ENCODE measurements around the gene MINDY2. TPM values are rescaled to one million over a fixed set of nuclear protein-coding genes. Genes with fewer than 3 reads are reported as not detected.

MINDY2 gene
- total RNA-seq, 4 donors from 2014 or later: 27.1 to 31.3 (median 28.2) TPM

DNA sequence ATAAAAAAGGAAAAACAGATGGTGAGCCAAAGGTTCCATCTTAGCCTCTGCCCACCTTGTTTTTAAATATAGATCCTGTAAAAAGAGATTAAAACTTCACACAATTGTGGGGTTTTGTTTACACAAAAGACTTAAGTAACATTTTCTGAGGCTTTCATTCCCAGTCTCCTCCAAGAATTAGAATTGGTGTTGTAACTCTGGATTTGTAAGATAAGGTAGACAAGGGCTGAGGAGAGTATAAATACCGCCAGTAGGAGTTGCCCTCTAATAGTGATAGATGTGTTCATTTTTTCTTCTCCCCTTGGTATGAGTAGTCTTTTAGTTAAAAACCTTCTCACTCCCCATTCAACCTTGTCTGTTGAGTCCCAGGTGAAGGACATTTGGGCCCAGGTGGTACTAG lies 8.5 kb downstream of the MINDY2 start:
- 96 to 100% methylated on average over 1 of the region's 1 CpG for WGBS, 2 donors
- Histone ChIP-seq H3K9me3 (no peaks in the 10 kb centered on the region), H3K36me3 (no peaks in the 10 kb centered on the region), H3K27ac (no peak overlapping the region), H3K4me3 (replicated peaks in 1 of 3) (no peak overlapping the region), H3K27me3 (no peaks in the 10 kb centered on the region), H3K4me1 (peaks cover 0 to 11% of the 10 kb centered on the region in 2 donors)
- TF ChIP-seq POLR2A (IDR thresholded peaks at IDR 0.05) (no peak), CTCF (IDR thresholded peaks at IDR 0.05) (no peak)
- no peak for DNase-seq
- intact Hi-C loops (cut with DNase I): loop anchor here (10.0 kb wide), 1 partner anchor 155 kb away; the partner anchor contains the start of gene SLTM

DNA sequence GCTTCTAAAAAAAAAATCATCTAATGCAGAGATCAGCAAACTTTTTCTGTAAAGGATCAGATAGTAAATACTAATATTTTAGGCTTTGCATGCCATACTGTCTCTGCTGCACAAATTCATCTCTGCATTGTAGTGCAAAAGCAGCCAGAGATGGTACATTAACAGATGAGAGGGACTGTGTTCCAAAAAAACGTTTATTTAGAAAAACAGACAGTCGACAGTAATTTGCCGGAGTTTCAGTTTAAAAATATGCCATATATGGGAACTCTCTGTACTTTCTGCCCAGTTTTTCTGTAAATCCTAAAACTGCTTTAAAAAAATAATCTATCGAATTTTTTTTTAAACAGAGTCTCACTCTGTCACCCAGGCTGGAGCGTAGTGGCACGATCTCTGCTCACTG lies 14.3 kb downstream of the MINDY2 start:
- Histone ChIP-seq H3K27me3 (no peaks in the 10 kb centered on the region), H3K4me3 (replicated peaks in 1 of 3) (no peak overlapping the region), H3K36me3 (peaks cover 0 to 4% of the 10 kb centered on the region in 2 donors), H3K27ac (no peak overlapping the region), H3K9me3 (no peaks in the 10 kb centered on the region), H3K4me1 (no peaks in the 10 kb centered on the region)
- DNase-seq: no peak
- intact Hi-C loops (cut with DNase I): no loop called here
- TF ChIP-seq POLR2A (IDR thresholded peaks at IDR 0.05) (no peak), CTCF (IDR thresholded peaks at IDR 0.05) (no peak)
- WGBS, 2 donors: 81 to 86% methylated on average over 6 of the region's 6 CpGs

- Histone ChIP-seq H3K4me3 (replicated peaks in 1 of 3) (no peak overlapping the region), H3K27me3 (no peaks in the 10 kb centered on the region), H3K4me1 (no peaks in the 10 kb centered on the region), H3K27ac (no peak overlapping the region), H3K36me3 (peaks cover 0 to 4% of the 10 kb centered on the region in 2 donors), H3K9me3 (no peaks in the 10 kb centered on the region)
- intact Hi-C loops (cut with DNase I): no loop called here
- DNase-seq: no peak
- 96% methylated on average over 3 of the region's 3 CpGs for WGBS, 2 donors
- TF ChIP-seq POLR2A (IDR thresholded peaks at IDR 0.05): no peak
- no peak for TF ChIP-seq CTCF (IDR thresholded peaks at IDR 0.05)
Observed at GRCh38 chr15:58788056-58788710, 17.1 kb downstream of the MINDY2 start.

GRCh38 chr15:58793862-58794261 lies 22.8 kb downstream of the MINDY2 start:
- no peak overlapping the region for H3K27ac ChIP-seq
- 44 to 60% methylated on average over 6 of the region's 6 CpGs for WGBS, 2 donors
- peak; percentile 42 to 55 for DNase-seq

More at GRCh38 chr15:58793862-58794261, 22.8 kb downstream of the MINDY2 start:
- intact Hi-C loops (cut with DNase I): no loop called here
- Histone ChIP-seq H3K9me3 (no peaks in the 10 kb centered on the region), H3K27me3 (no peaks in the 10 kb centered on the region), H3K4me1 (peaks cover 0 to 4% of the 10 kb centered on the region in 2 donors), H3K36me3 (no peaks in the 10 kb centered on the region), H3K4me3 (replicated peaks in 1 of 3) (no peak overlapping the region)
- TF ChIP-seq CTCF (IDR thresholded peaks at IDR 0.05) (no peak), POLR2A (IDR thresholded peaks at IDR 0.05) (no peak)
